GM18907 (cell line): ENCODE measurements around the gene STAT6.
"Not testable (repeated sequence)": the region's sequence is repeated elsewhere in the genome, so short reads cannot be mapped to it uniquely, and the experiment has no call there.

Experiments
- ATAC-seq: cut with Tn5 transposase; IDR thresholded peaks from one replicate; pipeline ENCODE4 v1.9.1; 2021; ENCODE audit warnings: mild to moderate bottlenecking, moderate library complexity; ENCODE audit not compliant: unreplicated experiment

STAT6 gene

GRCh38 chr12:57053901-57054300 lies 57.3 kb downstream of the STAT6 start:
- ATAC-seq, result not testable (repeated sequence)

GRCh38 chr12:57053146-57053545 lies 58.0 kb downstream of the STAT6 start:
- ATAC-seq, result not testable (repeated sequence)

- no peak for ATAC-seq
These were observed 60.2 kb downstream of the STAT6 start for GRCh38 chr12:57051011-57051410.

- ATAC-seq, result no peak
These were observed 61.3 kb downstream of the STAT6 start, which contains the start of gene MYO1A for GRCh38 chr12:57049890-57050289. Gene MYO1A (minus strand): TSS chr12:57050129. CDS start chr12:57048323, 1,806 bp downstream.

- ATAC-seq, result no peak
These were observed 62.1 kb downstream of the STAT6 start for GRCh38 chr12:57049119-57049446.

GRCh38 chr12:57048423-57049118 lies 62.6 kb downstream of the STAT6 start:
- ATAC-seq, result no peak

- ATAC-seq, result no peak
These were observed 63.2 kb downstream of the STAT6 start for GRCh38 chr12:57047981-57048380.

GRCh38 chr12:57046947-57047890 lies 63.9 kb downstream of the STAT6 start:
- ATAC-seq, result no peak

GRCh38 chr12:57046086-57046791 lies 64.9 kb downstream of the STAT6 start:
- ATAC-seq, result no peak
